Measurements from ENCODE around the gene LIPE. TPM values are rescaled to one million over a fixed set of nuclear protein-coding genes. Genes with fewer than 3 reads are reported as not detected.

LIPE gene
- total RNA-seq, 1 donor from 2014 or later, result 3.7 TPM

- no peak overlapping the region for H3K4me3 ChIP-seq (ENCODE audit: low read depth, low read length)
- no peak for TF ChIP-seq CTCF (conservative IDR thresholded peaks at IDR 0.05; ENCODE audit: low read depth, low read length)
- DNase-seq (ENCODE audit: low read depth), result no peak
Observed at GRCh38 chr19:42419309-42419708, 7.9 kb downstream of the LIPE start.

GRCh38 chr19:42412661-42413076 lies 14.5 kb downstream of the LIPE start:
- no peak overlapping the region for H3K4me3 ChIP-seq (ENCODE audit: low read depth, low read length)
- no peak for TF ChIP-seq CTCF (conservative IDR thresholded peaks at IDR 0.05; ENCODE audit: low read depth, low read length)
- DNase-seq (ENCODE audit: low read depth), result no peak

GRCh38 chr19:42412227-42412626 lies 15.0 kb downstream of the LIPE start:
- DNase-seq (ENCODE audit: low read depth), result no peak
- H3K4me3 ChIP-seq (ENCODE audit: low read depth, low read length), result no peak overlapping the region
- no peak for TF ChIP-seq CTCF (conservative IDR thresholded peaks at IDR 0.05; ENCODE audit: low read depth, low read length)

GRCh38 chr19:42411581-42412178 lies 15.5 kb downstream of the LIPE start:
- H3K4me3 ChIP-seq (ENCODE audit: low read depth, low read length), result no peak overlapping the region
- DNase-seq (ENCODE audit: low read depth), result no peak
- no peak for TF ChIP-seq CTCF (conservative IDR thresholded peaks at IDR 0.05; ENCODE audit: low read depth, low read length)

- DNase-seq (ENCODE audit: low read depth), result no peak
- no peak for TF ChIP-seq CTCF (conservative IDR thresholded peaks at IDR 0.05; ENCODE audit: low read depth, low read length)
- H3K4me3 ChIP-seq (ENCODE audit: low read depth, low read length), result no peak overlapping the region
Observed at GRCh38 chr19:42410371-42410770, 16.8 kb downstream of the LIPE start.

- no peak for TF ChIP-seq CTCF (conservative IDR thresholded peaks at IDR 0.05; ENCODE audit: low read depth, low read length)
- no peak overlapping the region for H3K4me3 ChIP-seq (ENCODE audit: low read depth, low read length)
- DNase-seq (ENCODE audit: low read depth), result no peak
Observed at GRCh38 chr19:42409477-42409876, 17.7 kb downstream of the LIPE start.

GRCh38 chr19:42407816-42408175 lies 19.4 kb downstream of the LIPE start:
- DNase-seq (ENCODE audit: low read depth), result no peak
- TF ChIP-seq CTCF (conservative IDR thresholded peaks at IDR 0.05; ENCODE audit: low read depth, low read length), result no peak
- H3K4me3 ChIP-seq (ENCODE audit: low read depth, low read length), result no peak overlapping the region
